AG08395 (cell line): Measurements from ENCODE around the gene PRG2.
"Not testable (repeated sequence)": the region's sequence is repeated elsewhere in the genome, so short reads cannot be mapped to it uniquely, and the experiment has no call there.

ENCODE experiments used
- DNase-seq: peaks from one replicate; pipeline ENCODE4 v3.0.0; 2012; ENCODE audit warnings: mixed read lengths, low spot score

The PRG2 gene

DNA sequence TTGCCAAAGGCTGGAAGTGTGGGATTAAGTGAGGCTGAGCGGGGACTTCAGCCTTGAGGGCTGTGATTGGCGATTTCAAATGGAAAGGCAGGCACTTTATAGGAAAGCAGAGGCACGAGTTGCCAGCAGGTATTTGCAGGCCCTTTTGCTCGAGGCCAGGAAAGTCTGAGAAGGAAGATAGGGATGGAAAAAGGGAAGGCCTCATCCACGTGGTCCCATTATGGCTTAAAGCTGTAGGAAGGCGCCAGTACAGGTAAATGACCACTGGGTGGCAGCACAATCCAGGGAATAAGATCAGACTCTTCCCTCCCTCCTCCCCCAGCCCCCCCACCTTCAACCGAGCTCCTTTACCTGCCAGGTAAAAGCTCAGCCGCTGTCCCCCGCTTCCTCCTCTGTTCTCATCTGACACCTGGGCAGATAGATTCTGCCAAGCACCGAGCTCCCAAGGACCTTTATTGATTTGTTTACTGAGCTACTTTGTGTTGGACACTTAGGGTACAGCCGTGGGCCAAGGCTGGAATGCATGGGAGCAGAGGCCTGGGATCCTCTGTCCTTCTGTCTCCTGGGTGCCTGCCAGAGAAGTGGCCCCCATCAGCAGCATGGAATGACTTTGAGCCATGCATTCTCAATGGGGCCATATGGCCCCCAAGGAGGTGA, 44.8 kb downstream of the PRG2 start:
- peak; percentile 85 for DNase-seq

DNA sequence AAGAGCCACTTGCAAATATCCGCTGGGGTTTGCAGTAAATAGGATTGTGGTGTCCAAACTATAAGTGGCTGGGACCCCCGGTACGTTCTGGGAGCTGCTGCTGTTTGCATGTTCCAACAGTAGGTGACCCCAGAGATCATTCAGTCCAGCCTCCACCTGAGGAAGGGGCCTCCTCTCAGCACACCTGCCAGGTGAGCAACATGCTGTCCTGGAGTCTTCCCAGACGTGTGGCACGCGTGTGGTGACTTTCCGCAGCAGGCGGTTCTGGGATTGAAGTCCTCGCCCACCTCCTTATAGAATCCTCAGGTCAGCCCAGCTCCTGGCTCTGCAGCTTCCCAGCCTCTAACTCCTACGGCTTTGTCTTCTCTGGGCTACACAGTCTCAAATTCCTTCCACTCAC, 45.6 kb downstream of the PRG2 start:
- no peak for DNase-seq

DNA sequence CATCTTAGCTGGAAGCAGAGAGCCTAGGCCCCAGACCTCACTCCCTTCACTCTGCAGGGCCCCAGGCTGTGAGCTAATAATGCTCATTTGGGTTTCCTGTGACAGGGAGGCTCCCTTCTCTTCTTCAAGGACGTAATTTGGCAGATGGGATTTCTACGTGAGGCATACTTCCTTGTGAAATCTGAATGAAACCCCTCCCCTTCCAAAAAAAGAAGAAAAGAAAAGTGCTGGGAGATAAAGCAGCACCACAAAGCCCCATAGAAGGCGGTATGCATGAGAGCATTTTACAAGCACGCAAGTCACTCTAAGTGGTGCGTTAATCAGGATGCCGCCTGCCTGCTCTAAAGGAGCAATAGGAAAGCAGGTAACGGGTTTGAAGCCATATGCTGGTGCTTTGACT, 46.6 kb downstream of the PRG2 start:
- no peak for DNase-seq

DNA sequence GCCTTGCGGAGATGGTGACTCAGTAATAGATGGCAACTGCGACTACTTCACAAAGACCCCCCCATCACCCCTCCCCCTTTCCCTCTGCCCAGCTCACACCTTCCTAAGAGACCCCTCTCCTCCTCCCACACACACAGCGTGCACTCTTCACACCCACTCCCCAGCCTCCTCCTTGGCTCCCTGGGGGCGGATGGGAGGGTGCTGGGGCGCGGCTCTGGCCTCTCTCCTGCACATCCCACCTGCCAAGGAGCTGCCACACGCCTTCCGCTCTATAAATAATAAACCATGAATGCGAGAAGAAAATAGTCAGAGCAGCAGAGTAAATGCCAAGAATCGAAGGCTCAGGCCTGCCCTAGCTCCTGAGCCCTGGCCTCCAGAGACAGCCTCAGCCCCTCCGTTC, 47.7 kb downstream of the PRG2 start:
- DNase-seq: no peak

DNA sequence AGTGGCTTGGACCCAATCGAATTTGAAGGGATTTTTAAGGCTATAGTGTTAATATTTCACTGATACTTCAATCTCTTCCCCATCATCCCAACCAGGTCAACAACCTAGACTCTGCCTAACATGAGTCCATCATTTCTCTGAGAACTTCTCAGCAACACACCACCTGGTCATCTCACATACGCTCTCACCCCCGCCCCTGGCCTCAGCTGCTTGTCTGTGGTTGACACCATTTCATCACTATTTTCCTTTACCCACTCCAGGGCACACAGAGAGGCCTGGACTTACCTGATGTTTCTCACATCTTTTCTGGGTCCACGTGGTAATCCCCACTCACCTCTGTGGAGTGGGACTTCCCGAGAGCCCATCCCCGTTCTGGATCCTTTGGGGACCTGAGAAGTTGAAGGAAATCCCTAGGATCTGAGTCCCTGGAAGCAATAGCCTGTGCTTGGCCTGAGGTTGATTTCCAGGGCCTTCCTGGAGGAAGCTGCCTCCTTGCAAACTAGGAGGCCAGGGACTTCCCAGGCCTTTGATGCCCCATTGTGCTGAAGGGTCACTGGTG, 49.1 kb downstream of the PRG2 start:
- DNase-seq: no peak

DNA sequence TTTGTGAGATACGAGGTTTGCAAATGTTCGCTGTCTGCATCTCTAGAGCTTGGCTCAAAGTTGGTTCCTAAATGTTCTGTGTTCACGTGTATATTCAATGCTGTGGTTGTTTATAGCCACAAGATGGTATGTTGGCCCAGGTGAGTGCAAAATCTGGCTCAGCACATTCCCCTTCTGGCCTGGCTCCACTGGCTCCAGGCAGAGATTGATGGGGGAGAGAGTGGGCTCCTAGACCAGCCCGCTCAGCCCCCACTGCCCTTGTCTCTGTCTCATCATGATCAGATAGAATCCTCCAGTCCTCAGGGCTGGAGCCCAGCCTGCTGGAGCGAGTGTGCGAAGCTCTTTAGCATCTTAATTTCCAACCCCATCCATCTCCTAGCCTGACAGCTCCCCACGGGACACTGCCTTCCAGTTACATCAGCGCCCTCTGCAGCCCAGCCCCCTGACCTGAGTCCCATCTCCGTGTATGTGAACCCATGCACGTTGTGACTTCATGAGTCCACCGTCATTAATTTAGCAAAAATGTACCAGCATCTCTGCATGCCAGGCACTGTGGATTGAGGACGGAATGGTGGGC, 50.3 kb downstream of the PRG2 start:
- no peak for DNase-seq

DNA sequence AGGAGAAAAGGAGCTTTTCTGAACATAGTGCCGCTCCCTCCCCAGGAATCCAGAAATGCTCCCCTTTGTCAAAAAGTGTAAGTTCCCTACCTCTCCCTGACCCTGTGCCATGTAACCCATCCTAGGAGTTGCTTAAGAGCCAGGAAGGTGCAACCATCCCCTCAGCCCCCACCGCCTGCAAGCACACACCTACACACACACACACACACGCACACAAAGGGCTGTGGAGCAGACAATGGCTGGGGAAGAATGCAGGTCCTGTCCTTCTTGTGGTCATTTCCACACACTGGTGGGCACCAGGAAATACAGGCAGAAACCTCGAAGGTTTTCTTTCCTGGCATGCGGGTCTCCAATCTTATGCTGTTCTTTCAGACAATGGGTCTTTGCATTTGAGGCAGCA, 51.1 kb downstream of the PRG2 start:
- no peak for DNase-seq

DNA sequence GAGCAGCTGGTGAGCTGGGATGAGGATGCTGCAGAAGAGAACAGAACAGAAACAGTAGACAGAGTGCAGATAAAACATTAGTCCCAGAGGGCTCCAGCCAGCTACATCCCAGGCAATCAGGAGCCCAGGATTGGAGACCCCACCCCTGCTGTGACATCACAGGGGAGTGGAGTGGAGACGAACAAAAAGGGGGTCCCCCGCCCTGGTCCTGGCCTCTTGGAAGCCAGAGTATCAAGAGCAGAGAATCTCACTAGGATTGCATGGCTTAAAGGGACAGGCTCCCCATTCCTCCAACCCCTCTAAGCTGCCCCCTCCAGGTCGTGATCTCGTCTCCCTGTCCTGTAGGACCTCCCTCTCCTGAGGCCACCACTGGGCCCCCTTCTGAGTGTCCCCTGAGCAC, 52.3 kb downstream of the PRG2 start, which contains the start of gene P2RX3:
Gene P2RX3, plus strand, starts transcription at position 211 of the 400 bp plus-strand sequence. CDS start 199 bp downstream, outside the sequence.
- no peak for DNase-seq

DNA sequence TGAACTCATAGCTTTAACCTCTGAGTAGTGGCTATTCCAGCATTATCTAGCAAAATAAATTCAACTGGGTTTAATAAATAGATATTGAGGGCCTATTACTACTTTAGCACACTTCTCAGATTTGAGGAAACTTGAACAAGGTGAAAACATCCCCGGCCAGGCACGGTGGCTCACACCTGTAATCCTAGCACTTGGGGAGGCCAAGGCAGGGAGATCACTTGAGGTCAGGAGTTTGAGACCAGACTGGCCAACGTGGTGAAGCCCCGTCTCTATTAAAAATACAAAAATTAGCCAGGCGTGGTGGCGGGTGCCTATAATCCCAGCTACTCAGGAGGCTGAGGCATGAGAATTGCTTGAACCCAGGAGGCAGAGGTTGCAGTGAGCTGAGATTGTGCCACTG, 53.6 kb downstream of the PRG2 start:
- not testable (repeated sequence) for DNase-seq
